Nephron progenitor cell (in vitro differentiated cells): ENCODE measurements around the gene B3GAT1.
"Not testable (repeated sequence)": the region's sequence is repeated elsewhere in the genome, so short reads cannot be mapped to it uniquely, and the experiment has no call there.

Experiments used
- DNase-seq: peaks from one replicate; pipeline ENCODE4 v3.0.0; 2021
- H3K27ac Mint-ChIP-seq: 2 replicates; pipeline ENCODE4 v1.8.0; 2021; ENCODE audit warnings: mild to moderate bottlenecking, moderate library complexity, mixed read lengths
- H3K27me3 Mint-ChIP-seq: 2 replicates; pipeline ENCODE4 v1.8.0; 2021; ENCODE audit warnings: mild to moderate bottlenecking, low read depth, mixed read lengths; ENCODE audit not compliant: poor library complexity
- H3K36me3 Mint-ChIP-seq: 2 replicates; pipeline ENCODE4 v1.8.0; 2021; ENCODE audit warnings: low read depth, mixed read lengths
- H3K4me1 Mint-ChIP-seq: 2 replicates; pipeline ENCODE4 v1.8.0; 2021; ENCODE audit warnings: mixed read lengths
- H3K4me3 Mint-ChIP-seq: 2 replicates; pipeline ENCODE4 v1.8.0; 2021; ENCODE audit warnings: mild to moderate bottlenecking, moderate library complexity, mixed read lengths
- H3K9me3 Mint-ChIP-seq: 2 replicates; pipeline ENCODE4 v1.8.0; 2021; ENCODE audit warnings: mild to moderate bottlenecking, moderate library complexity, mixed read lengths
- CTCF ChIP-seq: fragments of 200-600 bp; sonication (generic); IDR thresholded peaks from 2 replicates; pipeline ENCODE4 v1.5.0; 2021; ENCODE audit warnings: antibody characterized with exemption

The B3GAT1 gene

GRCh38 chr11:134412203-134413042 lies at the start of gene B3GAT1:
Gene B3GAT1 (minus strand): TSS chr11:134412242. CDS start chr11:134387659, 24,583 bp downstream.
- H3K4me1 Mint-ChIP-seq: peaks cover 33% of the 10 kb centered on the region
- no peak for TF ChIP-seq CTCF
- H3K9me3 Mint-ChIP-seq: no peaks in the 10 kb centered on the region
- H3K27me3 Mint-ChIP-seq: peaks cover 81% of the 10 kb centered on the region
- H3K36me3 Mint-ChIP-seq: no peaks in the 10 kb centered on the region
- DNase-seq: peak; percentile 65
- no peak within 1 kb of the TSS for H3K27ac Mint-ChIP-seq
- peak within 1 kb of the TSS; percentile 79 for H3K4me3 Mint-ChIP-seq

- no peak overlapping the region for H3K27ac Mint-ChIP-seq
- H3K4me3 Mint-ChIP-seq: no peak overlapping the region
- no peak for DNase-seq
Measured at GRCh38 chr11:134461621-134462020, 49.6 kb upstream of the B3GAT1 start.

GRCh38 chr11:134460881-134461280 lies 48.8 kb upstream of the B3GAT1 start:
- Mint-ChIP-seq H3K4me3 (no peak overlapping the region), H3K36me3 (no peaks in the 10 kb centered on the region), H3K4me1 (peaks cover 17% of the 10 kb centered on the region), H3K27me3 (peaks cover 41% of the 10 kb centered on the region), H3K27ac (no peak overlapping the region), H3K9me3 (peaks cover 23% of the 10 kb centered on the region)
- no peak for DNase-seq
- TF ChIP-seq CTCF: no peak

More at GRCh38 chr11:134461621-134462020, 49.6 kb upstream of the B3GAT1 start:
- Mint-ChIP-seq H3K36me3 (no peaks in the 10 kb centered on the region), H3K4me1 (peaks cover 21% of the 10 kb centered on the region), H3K27me3 (peaks cover 47% of the 10 kb centered on the region), H3K9me3 (peaks cover 18% of the 10 kb centered on the region)
- no peak for TF ChIP-seq CTCF

- H3K9me3 Mint-ChIP-seq: peaks cover 23% of the 10 kb centered on the region
- H3K4me3 Mint-ChIP-seq: no peak overlapping the region
- no peak for TF ChIP-seq CTCF
- H3K4me1 Mint-ChIP-seq: peaks cover 13% of the 10 kb centered on the region
- H3K27me3 Mint-ChIP-seq: peaks cover 38% of the 10 kb centered on the region
- DNase-seq: no peak
- H3K27ac Mint-ChIP-seq: no peak overlapping the region
- no peaks in the 10 kb centered on the region for H3K36me3 Mint-ChIP-seq
Measured at GRCh38 chr11:134460062-134460561, 48.1 kb upstream of the B3GAT1 start.

- Mint-ChIP-seq H3K9me3 (peaks cover 23% of the 10 kb centered on the region), H3K4me1 (peaks cover 6% of the 10 kb centered on the region), H3K4me3 (no peak overlapping the region), H3K27me3 (peaks cover 35% of the 10 kb centered on the region), H3K36me3 (no peaks in the 10 kb centered on the region), H3K27ac (no peak overlapping the region)
- DNase-seq: no peak
- no peak for TF ChIP-seq CTCF
Measured at GRCh38 chr11:134459246-134460061, 47.4 kb upstream of the B3GAT1 start.

GRCh38 chr11:134457411-134458007 lies 45.5 kb upstream of the B3GAT1 start:
- Mint-ChIP-seq H3K9me3 (peaks cover 23% of the 10 kb centered on the region), H3K27me3 (peaks cover 34% of the 10 kb centered on the region)
- not testable (repeated sequence) for H3K4me1 Mint-ChIP-seq, H3K27ac Mint-ChIP-seq, DNase-seq, H3K36me3 Mint-ChIP-seq, H3K4me3 Mint-ChIP-seq
